ENCODE results near the gene ARID5B. TPM values are rescaled to one million over a fixed set of nuclear protein-coding genes. Genes with fewer than 3 reads are reported as not detected.

Gene ARID5B
- total and polyA plus RNA-seq, 2 experiments from 2014 or later, result 1.3 to 1.6 TPM

DNA sequence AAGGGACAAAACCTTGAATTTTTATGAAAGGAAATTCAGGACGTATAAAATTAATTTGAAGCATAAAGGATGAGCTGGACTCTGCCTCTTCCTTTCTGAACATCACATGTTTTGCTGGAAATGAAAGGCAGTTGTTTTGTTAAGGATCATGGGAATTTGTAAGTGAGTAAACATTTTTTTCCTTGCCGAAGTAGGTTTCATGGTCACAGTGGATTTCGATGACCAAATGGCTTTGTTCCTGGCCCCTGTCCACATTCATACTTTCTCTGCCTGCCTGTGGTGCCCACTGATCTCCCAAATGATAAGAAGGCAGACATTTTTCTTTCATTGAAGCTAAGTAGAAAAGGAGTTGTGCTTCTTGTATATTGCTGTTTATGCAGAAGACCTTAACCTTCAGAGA lies 104.2 kb downstream of the ARID5B start:
- H3K9me2 ChIP-seq (ENCODE audit: insufficient read depth), result no peaks in the 10 kb centered on the region
- no peak for ATAC-seq
- no peak overlapping the region for H2AFZ ChIP-seq
- no peak for DNase-seq (ENCODE audit: low spot score)
- TF ChIP-seq ZNF331 (CRISPR knock-in tag; IDR thresholded peaks at IDR 0.05; ENCODE audit: low read depth) (no peak), POLR2AphosphoS5 (IDR thresholded peaks at IDR 0.05; ENCODE audit: low read depth) (no peak), EZH2 (IDR thresholded peaks at IDR 0.05; ENCODE audit: low read depth, unreplicated experiment) (no peak), CREB1 (CRISPR knock-in tag; IDR thresholded peaks at IDR 0.05; ENCODE audit: low read depth) (no peak), JUNB (IDR thresholded peaks at IDR 0.05; ENCODE audit: unreplicated experiment) (no peak), STAT1 (IDR thresholded peaks at IDR 0.05; ENCODE audit: unreplicated experiment) (no peak), NANOG (IDR thresholded peaks at IDR 0.05; ENCODE audit: borderline replicate concordance) (no peak), ETS1 (IDR thresholded peaks at IDR 0.05) (no peak), ZNF114 (CRISPR knock-in tag; IDR thresholded peaks at IDR 0.05) (no peak), EZH2phosphoT487 (IDR thresholded peaks at IDR 0.05; ENCODE audit: unreplicated experiment) (no peak)
- TF ChIP-seq, protein P1, sequence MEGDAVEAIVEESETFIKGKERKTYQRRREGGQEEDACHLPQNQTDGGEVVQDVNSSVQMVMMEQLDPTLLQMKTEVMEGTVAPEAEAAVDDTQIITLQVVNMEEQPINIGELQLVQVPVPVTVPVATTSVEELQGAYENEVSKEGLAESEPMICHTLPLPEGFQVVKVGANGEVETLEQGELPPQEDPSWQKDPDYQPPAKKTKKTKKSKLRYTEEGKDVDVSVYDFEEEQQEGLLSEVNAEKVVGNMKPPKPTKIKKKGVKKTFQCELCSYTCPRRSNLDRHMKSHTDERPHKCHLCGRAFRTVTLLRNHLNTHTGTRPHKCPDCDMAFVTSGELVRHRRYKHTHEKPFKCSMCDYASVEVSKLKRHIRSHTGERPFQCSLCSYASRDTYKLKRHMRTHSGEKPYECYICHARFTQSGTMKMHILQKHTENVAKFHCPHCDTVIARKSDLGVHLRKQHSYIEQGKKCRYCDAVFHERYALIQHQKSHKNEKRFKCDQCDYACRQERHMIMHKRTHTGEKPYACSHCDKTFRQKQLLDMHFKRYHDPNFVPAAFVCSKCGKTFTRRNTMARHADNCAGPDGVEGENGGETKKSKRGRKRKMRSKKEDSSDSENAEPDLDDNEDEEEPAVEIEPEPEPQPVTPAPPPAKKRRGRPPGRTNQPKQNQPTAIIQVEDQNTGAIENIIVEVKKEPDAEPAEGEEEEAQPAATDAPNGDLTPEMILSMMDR (conservative IDR thresholded peaks at IDR 0.05; ENCODE audit: low read depth in 2 of 2), result no peak
- TF ChIP-seq, protein P2, sequence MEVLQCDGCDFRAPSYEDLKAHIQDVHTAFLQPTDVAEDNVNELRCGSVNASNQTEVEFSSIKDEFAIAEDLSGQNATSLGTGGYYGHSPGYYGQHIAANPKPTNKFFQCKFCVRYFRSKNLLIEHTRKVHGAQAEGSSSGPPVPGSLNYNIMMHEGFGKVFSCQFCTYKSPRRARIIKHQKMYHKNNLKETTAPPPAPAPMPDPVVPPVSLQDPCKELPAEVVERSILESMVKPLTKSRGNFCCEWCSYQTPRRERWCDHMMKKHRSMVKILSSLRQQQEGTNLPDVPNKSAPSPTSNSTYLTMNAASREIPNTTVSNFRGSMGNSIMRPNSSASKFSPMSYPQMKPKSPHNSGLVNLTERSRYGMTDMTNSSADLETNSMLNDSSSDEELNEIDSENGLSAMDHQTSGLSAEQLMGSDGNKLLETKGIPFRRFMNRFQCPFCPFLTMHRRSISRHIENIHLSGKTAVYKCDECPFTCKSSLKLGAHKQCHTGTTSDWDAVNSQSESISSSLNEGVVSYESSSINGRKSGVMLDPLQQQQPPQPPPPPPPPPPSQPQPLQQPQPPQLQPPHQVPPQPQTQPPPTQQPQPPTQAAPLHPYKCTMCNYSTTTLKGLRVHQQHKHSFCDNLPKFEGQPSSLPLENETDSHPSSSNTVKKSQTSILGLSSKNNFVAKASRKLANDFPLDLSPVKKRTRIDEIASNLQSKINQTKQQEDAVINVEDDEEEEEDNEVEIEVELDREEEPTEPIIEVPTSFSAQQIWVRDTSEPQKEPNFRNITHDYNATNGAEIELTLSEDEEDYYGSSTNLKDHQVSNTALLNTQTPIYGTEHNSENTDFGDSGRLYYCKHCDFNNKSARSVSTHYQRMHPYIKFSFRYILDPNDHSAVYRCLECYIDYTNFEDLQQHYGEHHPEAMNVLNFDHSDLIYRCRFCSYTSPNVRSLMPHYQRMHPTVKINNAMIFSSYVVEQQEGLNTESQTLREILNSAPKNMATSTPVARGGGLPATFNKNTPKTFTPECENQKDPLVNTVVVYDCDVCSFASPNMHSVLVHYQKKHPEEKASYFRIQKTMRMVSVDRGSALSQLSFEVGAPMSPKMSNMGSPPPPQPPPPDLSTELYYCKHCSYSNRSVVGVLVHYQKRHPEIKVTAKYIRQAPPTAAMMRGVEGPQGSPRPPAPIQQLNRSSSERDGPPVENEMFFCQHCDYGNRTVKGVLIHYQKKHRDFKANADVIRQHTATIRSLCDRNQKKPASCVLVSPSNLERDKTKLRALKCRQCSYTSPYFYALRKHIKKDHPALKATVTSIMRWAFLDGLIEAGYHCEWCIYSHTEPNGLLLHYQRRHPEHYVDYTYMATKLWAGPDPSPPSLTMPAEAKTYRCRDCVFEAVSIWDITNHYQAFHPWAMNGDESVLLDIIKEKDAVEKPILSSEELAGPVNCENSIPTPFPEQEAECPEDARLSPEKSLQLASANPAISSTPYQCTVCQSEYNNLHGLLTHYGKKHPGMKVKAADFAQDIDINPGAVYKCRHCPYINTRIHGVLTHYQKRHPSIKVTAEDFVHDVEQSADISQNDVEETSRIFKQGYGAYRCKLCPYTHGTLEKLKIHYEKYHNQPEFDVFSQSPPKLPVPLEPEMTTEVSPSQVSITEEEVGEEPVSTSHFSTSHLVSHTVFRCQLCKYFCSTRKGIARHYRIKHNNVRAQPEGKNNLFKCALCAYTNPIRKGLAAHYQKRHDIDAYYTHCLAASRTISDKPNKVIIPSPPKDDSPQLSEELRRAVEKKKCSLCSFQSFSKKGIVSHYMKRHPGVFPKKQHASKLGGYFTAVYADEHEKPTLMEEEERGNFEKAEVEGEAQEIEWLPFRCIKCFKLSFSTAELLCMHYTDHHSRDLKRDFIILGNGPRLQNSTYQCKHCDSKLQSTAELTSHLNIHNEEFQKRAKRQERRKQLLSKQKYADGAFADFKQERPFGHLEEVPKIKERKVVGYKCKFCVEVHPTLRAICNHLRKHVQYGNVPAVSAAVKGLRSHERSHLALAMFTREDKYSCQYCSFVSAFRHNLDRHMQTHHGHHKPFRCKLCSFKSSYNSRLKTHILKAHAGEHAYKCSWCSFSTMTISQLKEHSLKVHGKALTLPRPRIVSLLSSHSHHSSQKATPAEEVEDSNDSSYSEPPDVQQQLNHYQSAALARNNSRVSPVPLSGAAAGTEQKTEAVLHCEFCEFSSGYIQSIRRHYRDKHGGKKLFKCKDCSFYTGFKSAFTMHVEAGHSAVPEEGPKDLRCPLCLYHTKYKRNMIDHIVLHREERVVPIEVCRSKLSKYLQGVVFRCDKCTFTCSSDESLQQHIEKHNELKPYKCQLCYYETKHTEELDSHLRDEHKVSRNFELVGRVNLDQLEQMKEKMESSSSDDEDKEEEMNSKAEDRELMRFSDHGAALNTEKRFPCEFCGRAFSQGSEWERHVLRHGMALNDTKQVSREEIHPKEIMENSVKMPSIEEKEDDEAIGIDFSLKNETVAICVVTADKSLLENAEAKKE (CRISPR knock-in tag; IDR thresholded peaks at IDR 0.05), result no peak
- TF ChIP-seq, protein P3, sequence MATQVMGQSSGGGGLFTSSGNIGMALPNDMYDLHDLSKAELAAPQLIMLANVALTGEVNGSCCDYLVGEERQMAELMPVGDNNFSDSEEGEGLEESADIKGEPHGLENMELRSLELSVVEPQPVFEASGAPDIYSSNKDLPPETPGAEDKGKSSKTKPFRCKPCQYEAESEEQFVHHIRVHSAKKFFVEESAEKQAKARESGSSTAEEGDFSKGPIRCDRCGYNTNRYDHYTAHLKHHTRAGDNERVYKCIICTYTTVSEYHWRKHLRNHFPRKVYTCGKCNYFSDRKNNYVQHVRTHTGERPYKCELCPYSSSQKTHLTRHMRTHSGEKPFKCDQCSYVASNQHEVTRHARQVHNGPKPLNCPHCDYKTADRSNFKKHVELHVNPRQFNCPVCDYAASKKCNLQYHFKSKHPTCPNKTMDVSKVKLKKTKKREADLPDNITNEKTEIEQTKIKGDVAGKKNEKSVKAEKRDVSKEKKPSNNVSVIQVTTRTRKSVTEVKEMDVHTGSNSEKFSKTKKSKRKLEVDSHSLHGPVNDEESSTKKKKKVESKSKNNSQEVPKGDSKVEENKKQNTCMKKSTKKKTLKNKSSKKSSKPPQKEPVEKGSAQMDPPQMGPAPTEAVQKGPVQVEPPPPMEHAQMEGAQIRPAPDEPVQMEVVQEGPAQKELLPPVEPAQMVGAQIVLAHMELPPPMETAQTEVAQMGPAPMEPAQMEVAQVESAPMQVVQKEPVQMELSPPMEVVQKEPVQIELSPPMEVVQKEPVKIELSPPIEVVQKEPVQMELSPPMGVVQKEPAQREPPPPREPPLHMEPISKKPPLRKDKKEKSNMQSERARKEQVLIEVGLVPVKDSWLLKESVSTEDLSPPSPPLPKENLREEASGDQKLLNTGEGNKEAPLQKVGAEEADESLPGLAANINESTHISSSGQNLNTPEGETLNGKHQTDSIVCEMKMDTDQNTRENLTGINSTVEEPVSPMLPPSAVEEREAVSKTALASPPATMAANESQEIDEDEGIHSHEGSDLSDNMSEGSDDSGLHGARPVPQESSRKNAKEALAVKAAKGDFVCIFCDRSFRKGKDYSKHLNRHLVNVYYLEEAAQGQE (IDR thresholded peaks at IDR 0.05; ENCODE audit: unreplicated experiment), result no peak
- H3K4me1 ChIP-seq (ENCODE audit: insufficient read depth), result no peaks in the 10 kb centered on the region
- H3K4me3 ChIP-seq, result no peak overlapping the region
- H3K36me3 Mint-ChIP-seq (ENCODE audit: low read depth), result no peaks in the 10 kb centered on the region
- no peaks in the 10 kb centered on the region for H3F3A ChIP-seq (replicated peaks; ENCODE audit: low read depth)
- H4K20me1 ChIP-seq (replicated peaks; ENCODE audit: insufficient read depth), result no peaks in the 10 kb centered on the region
- no peak overlapping the region for H3K27ac ChIP-seq (ENCODE audit: low read depth)
- H3K79me2 ChIP-seq (replicated peaks; ENCODE audit: insufficient read depth), result no peaks in the 10 kb centered on the region
- no peak overlapping the region for H3K4me2 ChIP-seq
- H3K4me1 Mint-ChIP-seq, result no peaks in the 10 kb centered on the region
- H3K27ac Mint-ChIP-seq, result no peak overlapping the region
- H3K36me3 ChIP-seq (ENCODE audit: insufficient read depth), result no peaks in the 10 kb centered on the region
- H3K9me3 Mint-ChIP-seq, result no peaks in the 10 kb centered on the region
- H3K27me3 ChIP-seq (ENCODE audit: insufficient read depth), result no peaks in the 10 kb centered on the region
- H3K27me3 Mint-ChIP-seq (ENCODE audit: insufficient read depth, low read depth, poor library complexity), result no peaks in the 10 kb centered on the region
- H3K4me3 Mint-ChIP-seq, result no peak overlapping the region

Data from GM23338 (cell line).